Stimulated activated CD4-positive, alpha-beta T cell treated with anti-CD3 and anti-CD28 coated beads, TNF-alpha, amount 100 ng/mL, for 4 hours (primary cell): ENCODE measurements around the gene HIP1.
A peak's percentile ranks its signal among the peaks of the same experiment; 100 is the strongest.
"Not testable (repeated sequence)": the region's sequence is repeated elsewhere in the genome, so short reads cannot be mapped to it uniquely, and the experiment has no call there.

ENCODE experiments used
- DNase-seq, 3 experiments: peaks; one replicate each; pipeline ENCODE4 v3.0.0-alpha.2; 2020; ENCODE audit warnings: low read depth in 3 of 3

Gene HIP1

DNA sequence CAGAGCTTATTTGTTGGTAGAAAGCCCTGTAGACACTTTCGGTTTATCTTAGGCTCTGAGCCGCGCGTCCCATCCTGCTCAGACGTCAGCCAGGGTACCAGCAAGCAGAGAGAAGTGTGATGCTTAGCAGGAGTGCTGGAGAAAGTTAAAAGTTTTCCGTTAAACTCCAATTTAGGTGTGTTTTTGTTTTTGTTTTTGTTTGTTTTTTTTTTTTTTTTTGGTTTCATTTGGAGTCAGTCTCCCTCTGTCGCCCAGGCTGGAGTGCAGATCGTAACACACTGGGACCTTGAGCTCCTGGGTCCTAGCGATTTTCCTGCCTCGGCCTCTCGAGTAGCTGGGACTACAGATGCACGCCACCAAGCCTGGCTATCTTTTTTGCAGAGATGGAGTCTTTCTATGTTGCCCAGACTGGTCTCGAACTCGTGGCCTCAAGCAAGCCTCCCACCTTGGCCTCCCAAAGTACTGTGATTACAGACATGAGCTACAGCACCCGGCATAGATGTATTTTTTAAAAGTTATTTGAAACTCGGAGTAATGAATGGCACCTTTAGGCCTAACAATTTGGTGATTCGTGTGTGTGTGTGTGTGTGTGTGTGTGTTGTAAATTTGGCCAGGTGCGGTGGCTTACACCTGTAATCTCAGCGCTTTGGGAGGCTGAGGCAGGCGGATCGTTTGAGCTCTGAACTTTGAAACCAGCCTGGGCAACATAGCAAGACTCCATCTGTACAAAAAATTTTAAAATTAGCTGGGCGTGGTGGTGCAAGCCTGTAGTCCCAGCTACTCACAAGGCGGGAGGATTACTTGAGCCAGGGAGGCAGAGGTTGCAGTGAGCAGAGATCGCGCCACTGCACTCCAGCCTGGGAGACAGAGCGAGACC, 1.3 kb upstream of the HIP1 start:
- DNase-seq, result no peak

GRCh38 chr7:75738975-75739795, 444 bp upstream of the HIP1 start:
- DNase-seq, result peak; percentile 98 to 100 (median 99)

GRCh38 chr7:75737856-75738603, 711 bp downstream of the HIP1 start:
- no peak for DNase-seq

- no peak for DNase-seq
Observed at GRCh38 chr7:75735581-75736350, 3.0 kb downstream of the HIP1 start.

GRCh38 chr7:75734586-75735458, 3.9 kb downstream of the HIP1 start:
- DNase-seq, result no peak

GRCh38 chr7:75732764-75733630, 5.7 kb downstream of the HIP1 start:
- no peak for DNase-seq

DNA sequence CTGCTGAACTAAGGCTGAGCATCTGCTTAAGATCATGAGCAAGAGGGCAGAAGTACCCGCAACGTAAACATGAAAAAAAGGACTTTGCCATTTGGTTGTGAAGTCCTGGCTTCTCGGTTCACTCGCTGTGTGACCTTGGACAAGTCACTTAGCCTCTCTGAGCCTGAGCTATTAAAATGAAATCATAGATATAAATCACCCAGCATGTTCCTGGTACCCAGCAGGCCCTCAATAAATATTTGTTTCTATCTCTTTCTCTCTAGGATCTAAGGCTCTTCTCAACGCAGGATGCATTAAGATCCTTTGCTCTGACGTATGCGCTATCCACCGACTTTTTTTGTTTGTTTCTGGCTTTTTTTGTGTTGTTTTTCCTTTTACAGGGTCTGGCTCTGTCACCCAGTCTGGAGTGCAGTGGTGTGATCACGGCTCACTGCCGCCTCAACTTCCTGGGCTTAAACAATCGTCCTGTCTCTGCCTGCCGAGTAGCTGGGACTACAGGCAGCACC, 6.7 kb downstream of the HIP1 start:
- no peak for DNase-seq

DNA sequence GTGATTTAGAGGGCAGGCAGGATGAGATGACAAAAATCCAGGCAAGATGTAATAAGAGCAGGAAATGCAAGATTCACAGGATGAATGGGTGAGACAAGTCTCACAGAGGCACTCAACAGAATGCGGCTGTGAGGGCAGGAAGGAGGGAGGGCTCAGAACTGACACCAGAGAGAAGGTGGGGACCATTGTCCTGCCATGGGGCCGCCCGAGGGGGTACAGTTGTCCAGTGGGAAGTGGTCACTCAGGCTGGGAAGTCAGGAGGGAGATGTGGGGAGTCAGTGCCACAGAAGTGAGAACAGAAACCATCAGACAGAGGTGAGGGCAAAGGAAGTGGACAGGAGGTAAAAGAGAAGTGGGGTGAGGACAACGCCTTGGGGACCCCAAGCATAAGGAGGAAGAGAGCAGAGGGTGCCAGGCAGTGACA, 8.9 kb downstream of the HIP1 start:
- DNase-seq, result no peak

- DNase-seq, result no peak
Observed at GRCh38 chr7:75727881-75728593, 10.7 kb downstream of the HIP1 start.

GRCh38 chr7:75727351-75727750, 11.4 kb downstream of the HIP1 start:
- DNase-seq, result not testable (repeated sequence)

- no peak for DNase-seq
Observed at GRCh38 chr7:75725306-75725705, 13.4 kb downstream of the HIP1 start.

DNA sequence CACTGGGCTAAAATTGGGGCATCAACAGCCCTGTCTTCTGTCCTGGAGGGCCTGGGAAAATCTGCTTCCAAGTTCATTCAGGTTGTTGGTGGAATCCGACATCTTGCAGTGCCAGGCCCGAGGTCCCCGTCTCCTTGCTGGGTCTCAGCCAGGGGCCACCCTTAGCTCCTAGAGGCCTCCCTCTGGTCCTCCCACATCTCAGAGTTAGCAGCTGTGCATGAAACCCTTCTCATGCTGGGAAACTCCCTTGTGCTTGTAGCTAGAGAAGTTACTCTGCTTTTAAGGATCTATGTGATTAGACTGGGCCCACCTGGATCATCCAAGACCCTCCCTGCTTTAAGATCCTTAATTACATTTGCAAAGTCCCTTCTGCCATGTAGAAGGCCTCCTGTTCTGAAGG, 15.3 kb downstream of the HIP1 start:
- no peak for DNase-seq

DNA sequence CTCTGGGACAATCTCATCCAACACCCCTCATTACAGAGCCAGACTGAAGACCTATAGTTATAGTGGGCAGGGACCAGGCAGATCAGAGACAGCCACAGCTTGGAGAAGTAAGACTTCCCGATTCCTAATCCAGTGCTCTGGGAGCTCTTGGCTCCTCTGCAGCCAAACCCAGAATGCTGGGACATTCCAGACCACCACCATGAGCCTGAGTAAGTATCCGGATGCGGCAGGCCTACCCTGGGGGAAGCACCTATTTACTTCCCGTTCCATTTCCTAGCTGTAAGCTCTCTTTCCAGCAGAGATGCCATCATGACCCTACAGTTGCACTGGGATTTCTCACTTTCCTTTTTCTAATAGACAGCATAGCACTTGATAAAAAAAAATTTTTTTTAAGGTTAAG, 16.4 kb downstream of the HIP1 start:
- DNase-seq, result no peak

GRCh38 chr7:75721922-75722321, 16.8 kb downstream of the HIP1 start:
- DNase-seq, result not testable (repeated sequence)

GRCh38 chr7:75721426-75721825, 17.3 kb downstream of the HIP1 start:
- DNase-seq, result no peak

DNA sequence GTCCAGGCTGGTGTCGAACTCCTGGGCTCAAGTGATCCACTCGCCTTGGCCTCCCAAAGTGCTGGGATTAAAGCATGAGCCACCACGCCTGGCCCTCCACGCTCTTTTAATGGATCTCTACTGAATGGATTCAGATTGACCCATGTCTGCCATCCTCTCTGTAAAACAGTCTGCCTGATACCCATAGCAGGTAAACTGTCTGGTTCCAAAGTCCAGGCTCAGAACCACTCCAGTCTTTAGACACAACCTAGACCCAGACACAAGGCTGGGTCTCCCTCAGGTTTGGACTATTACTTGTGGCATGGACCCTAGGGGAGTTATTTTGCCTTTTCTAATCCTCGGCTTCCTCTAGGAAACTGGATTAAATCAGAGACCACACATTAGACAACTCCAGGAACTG, 19.1 kb downstream of the HIP1 start:
- DNase-seq, result no peak

DNA sequence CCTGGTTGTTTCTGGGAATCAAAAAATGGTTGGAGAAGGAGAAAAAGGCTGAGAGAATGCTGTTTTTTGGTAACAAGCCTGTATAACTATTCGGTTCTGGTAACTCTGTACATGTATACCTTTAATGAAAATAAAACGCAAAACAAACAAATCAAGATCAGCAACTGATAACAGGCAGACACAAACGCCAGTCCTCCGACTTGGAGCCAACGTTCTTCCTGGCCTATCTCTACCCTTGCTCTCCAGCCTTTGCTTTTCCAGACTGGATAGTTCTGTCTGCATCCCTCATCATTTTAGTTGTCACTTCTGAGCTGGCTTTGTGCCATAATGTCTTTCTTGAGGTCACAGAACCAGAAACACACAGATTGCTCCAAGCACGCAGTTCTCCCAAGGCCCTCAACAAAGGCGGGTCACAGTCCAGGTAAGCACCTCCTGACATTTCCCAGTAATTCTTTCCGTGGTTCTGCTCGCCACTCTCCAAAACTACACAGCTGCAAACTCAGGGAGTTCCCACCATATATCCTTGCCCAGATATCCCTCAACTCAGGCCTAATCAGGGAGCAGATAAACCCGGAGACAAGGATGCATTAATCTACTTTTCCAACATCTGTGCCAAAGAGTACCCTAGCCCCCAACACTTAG, 20.2 kb downstream of the HIP1 start:
- no peak for DNase-seq

DNA sequence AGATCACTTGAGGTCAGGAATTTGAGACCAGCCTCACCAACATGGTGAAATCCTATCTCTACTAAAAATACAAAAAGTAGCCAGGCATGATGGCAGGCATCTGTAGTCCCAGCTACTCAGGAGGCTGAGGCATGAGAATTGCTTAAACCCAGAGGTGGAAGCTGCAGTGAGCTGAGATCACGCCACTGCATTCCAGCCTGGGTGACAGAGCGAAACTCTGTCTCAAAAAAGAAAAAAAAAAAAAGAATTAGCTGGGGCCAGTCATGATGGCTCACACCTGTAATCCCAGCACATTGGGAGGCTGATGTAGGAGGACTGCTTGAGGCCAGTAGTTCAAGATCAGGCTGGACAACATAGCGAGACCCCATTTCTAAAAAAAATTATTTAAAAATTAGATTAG, 21.0 kb downstream of the HIP1 start:
- not testable (repeated sequence) for DNase-seq
